Measurements from ENCODE around the gene UMODL1. TPM values are rescaled to one million over a fixed set of nuclear protein-coding genes. Genes with fewer than 3 reads are reported as not detected.
"Not testable (repeated sequence)": the region's sequence is repeated elsewhere in the genome, so short reads cannot be mapped to it uniquely, and the experiment has no call there.

The UMODL1 gene
- total RNA-seq, 5 donors from 2014 or later (not counting 1 experiment from before 2014, with no cell fraction given), result 0.16 to 0.99 (median 0.82) TPM

DNA sequence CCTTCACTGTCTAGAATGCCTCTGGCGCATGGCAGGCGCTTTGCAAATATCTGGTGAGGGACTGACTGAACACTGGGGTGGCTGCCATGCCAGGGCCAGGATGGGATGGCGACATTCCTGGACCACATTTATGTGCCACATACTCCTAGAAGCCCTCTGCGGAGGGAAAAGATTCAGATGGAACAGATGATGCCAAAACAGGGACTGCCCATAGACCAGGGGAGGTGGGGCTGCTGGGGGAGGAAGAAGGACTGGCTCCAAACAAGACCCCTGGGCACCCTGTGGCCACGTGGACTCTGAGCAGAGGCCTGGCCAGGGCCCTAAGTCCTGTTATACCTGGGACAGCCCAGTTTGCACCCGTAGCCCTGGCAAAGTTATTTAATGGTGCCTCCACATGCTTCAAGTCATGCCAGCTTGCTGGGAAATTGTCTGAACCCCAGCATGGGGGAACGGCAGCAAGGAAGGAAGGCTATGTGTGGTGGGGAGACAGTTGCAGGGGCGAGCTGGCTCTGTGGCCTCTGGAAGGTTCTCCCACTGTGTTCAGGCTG, 44.1 kb downstream of the UMODL1 start:
- peaks cover 8 to 14% of the 10 kb centered on the region in 2 experiments for H3K4me1 ChIP-seq (ENCODE audit: control insufficient read depth in 1 of 2, extremely low read depth in 1 of 2, insufficient read depth in 2 of 2, low read length in 2 of 2)
- ChIA-PET CTCF (interaction anchor here (0.6 to 1.1 kb wide), 6 partner anchors 10 to 336 kb away, joined by 3 to 6 read pairs (median 4); no protein-coding TSS in a partner anchor), POLR2A (interaction anchor here (0.6 to 0.7 kb wide), 2 partner anchors 84 to 752 kb away, joined by 4 to 8 read pairs; no protein-coding TSS in a partner anchor)
- H3K36me3 ChIP-seq (ENCODE audit: control insufficient read depth in 2 of 2, extremely low read depth in 1 of 2, insufficient read depth in 1 of 2, low read length in 1 of 2), result no peaks in the 10 kb centered on the region
- Mint-ChIP-seq H3K27ac (peak overlapping the region in 1 of 2 donors; percentile 34), H3K36me3 (no peaks in the 10 kb centered on the region), H3K4me3 (no peak overlapping the region), H3K4me1 (peaks cover 17 to 33% (median 19%) of the 10 kb centered on the region in 3 donors), H3K9me3 (no peaks in the 10 kb centered on the region), H3K27me3 (peaks cover 24 to 50% of the 10 kb centered on the region in 2 donors)
- H3K9me3 ChIP-seq, result no peaks in the 10 kb centered on the region
- ATAC-seq (replicated peaks in 1 of 4) (no peak), DNase-seq (no peak)
- peaks cover 0 to 60% of the 10 kb centered on the region in 2 experiments for H3K27me3 ChIP-seq (replicated peaks in 1 of 2; ENCODE audit: control insufficient read depth in 2 of 2, extremely low read depth in 1 of 2, insufficient read depth in 2 of 2, low read length in 1 of 2)
- 73% methylated on average over 5 of the region's 8 CpGs for WGBS (ENCODE audit: insufficient coverage)
- no peak overlapping the region for H3K27ac ChIP-seq (ENCODE audit: low read length)
- no peak overlapping the region for H3K4me3 ChIP-seq (ENCODE audit: control insufficient read depth in 1 of 2, extremely low read depth in 1 of 2, low read length in 1 of 2)

DNA sequence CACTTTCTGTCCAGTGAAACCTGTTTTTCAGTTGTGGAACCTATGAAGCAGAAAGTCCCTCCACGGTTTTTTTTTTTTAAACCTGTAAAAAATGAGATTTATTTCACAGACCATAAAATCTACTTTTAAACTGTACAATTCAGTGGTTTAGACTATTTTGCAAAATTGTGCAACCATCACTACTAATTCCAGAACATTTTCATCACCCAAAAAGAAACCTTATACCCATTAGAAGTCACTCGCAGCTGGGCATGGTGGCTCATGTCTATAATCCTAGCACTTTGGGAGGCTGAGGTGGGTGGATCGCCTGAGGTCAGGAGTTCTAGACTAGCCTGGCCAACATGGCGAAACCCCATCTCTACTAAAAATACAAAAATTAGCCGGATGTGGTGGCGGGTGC, 45.4 kb downstream of the UMODL1 start:
- H3K27ac Mint-ChIP-seq; ATAC-seq (replicated peaks in 1 of 4); H3K36me3 Mint-ChIP-seq; H3K4me3 ChIP-seq (ENCODE audit: control insufficient read depth in 1 of 2, extremely low read depth in 1 of 2, low read length in 1 of 2); POLR2A ChIA-PET; H3K4me3 Mint-ChIP-seq; H3K9me3 Mint-ChIP-seq; H3K36me3 ChIP-seq (ENCODE audit: control insufficient read depth in 2 of 2, extremely low read depth in 1 of 2, insufficient read depth in 1 of 2, low read length in 1 of 2); DNase-seq; H3K27ac ChIP-seq (ENCODE audit: low read length); H3K9me3 ChIP-seq: not testable (repeated sequence)
- peaks cover 12 to 14% of the 10 kb centered on the region in 2 experiments for H3K4me1 ChIP-seq (ENCODE audit: control insufficient read depth in 1 of 2, extremely low read depth in 1 of 2, insufficient read depth in 2 of 2, low read length in 2 of 2)
- Mint-ChIP-seq H3K27me3 (peaks cover 33 to 62% of the 10 kb centered on the region in 2 donors), H3K4me1 (peaks cover 17 to 33% (median 25%) of the 10 kb centered on the region in 3 donors)
- peaks cover 0 to 69% of the 10 kb centered on the region in 2 experiments for H3K27me3 ChIP-seq (replicated peaks in 1 of 2; ENCODE audit: control insufficient read depth in 2 of 2, extremely low read depth in 1 of 2, insufficient read depth in 2 of 2, low read length in 1 of 2)
- 83% methylated on average over 1 of the region's 6 CpGs for WGBS (ENCODE audit: insufficient coverage)
- CTCF ChIA-PET, result interaction anchor here (0.6 to 3.0 kb wide), 12 partner anchors 8 to 833 kb away, joined by 3 to 37 read pairs (median 4); no protein-coding TSS in a partner anchor

DNA sequence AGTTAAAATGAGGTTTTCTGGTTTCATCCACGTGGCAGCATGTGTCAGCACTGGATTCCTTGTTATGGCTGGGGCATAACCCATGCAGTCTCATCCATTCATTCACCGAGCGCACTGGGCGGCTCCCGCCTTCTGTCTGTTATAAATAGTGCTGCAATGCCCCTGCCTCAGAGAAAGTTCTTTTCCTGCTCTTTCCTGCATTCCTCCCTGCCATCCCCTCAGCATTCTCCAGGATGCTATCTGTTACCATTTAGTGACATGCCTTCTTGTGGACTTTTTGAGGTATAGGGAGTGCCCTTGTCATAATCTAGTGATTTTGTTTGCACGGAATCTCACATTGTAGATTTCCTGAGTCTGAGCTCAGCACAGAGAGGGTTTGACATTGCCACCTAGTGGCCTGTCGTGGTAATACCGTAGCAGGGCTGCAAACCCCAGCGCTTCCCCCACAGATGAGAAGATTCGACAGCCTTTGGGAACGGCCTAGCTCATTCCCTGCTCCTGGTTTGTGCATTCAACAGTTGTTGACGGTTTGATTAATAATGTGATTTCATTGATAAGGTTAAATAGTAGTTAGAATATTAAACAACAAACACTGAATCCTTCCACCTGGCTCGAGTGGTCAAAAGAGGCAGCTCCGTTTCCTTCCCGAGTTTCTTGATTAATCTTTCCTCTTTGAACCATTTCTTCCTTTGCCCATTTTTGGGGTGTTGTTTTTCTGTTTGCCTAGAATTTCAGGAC, 46.3 kb downstream of the UMODL1 start:
- Mint-ChIP-seq H3K27me3 (peaks cover 38 to 68% of the 10 kb centered on the region in 2 donors), H3K36me3 (no peaks in the 10 kb centered on the region), H3K4me3 (peak overlapping the region in 1 of 3 donors; percentile 58), H3K27ac (peak overlapping the region in 1 of 2 donors; percentile 10), H3K4me1 (peaks cover 17 to 30% (median 25%) of the 10 kb centered on the region in 3 donors), H3K9me3 (no peaks in the 10 kb centered on the region)
- peak; percentile 86 to 91 (median 88) for ATAC-seq (replicated peaks in 1 of 4)
- peaks cover 12 to 14% of the 10 kb centered on the region in 2 experiments for H3K4me1 ChIP-seq (ENCODE audit: control insufficient read depth in 1 of 2, extremely low read depth in 1 of 2, insufficient read depth in 2 of 2, low read length in 2 of 2)
- peak overlapping the region in 1 of 2 donors; percentile 44 for H3K4me3 ChIP-seq (ENCODE audit: control insufficient read depth in 1 of 2, extremely low read depth in 1 of 2, low read length in 1 of 2)
- H3K9me3 ChIP-seq, result no peaks in the 10 kb centered on the region
- H3K27me3 ChIP-seq (replicated peaks in 1 of 2; ENCODE audit: control insufficient read depth in 2 of 2, extremely low read depth in 1 of 2, insufficient read depth in 2 of 2, low read length in 1 of 2), result peaks cover 0 to 71% of the 10 kb centered on the region in 2 experiments
- CTCF ChIA-PET, result interaction anchor here (0.6 to 3.0 kb wide), 11 partner anchors 9 to 834 kb away, joined by 3 to 37 read pairs (median 4); partner anchors contain the start of gene ZBTB21 (in 1 of the 2)
- no peaks in the 10 kb centered on the region for H3K36me3 ChIP-seq (ENCODE audit: control insufficient read depth in 2 of 2, extremely low read depth in 1 of 2, insufficient read depth in 1 of 2, low read length in 1 of 2)
- 17% methylated on average over 6 of the region's 15 CpGs for WGBS (ENCODE audit: insufficient coverage)
- peak; percentile 29 to 86 (median 65) for DNase-seq
- H3K27ac ChIP-seq (ENCODE audit: low read length), result no peak overlapping the region
- POLR2A ChIA-PET, result interaction anchor here in 1 of 2 donors (0.5 kb wide), 1 partner anchor 260 kb away, joined by 3 read pairs; no protein-coding TSS in a partner anchor

DNA sequence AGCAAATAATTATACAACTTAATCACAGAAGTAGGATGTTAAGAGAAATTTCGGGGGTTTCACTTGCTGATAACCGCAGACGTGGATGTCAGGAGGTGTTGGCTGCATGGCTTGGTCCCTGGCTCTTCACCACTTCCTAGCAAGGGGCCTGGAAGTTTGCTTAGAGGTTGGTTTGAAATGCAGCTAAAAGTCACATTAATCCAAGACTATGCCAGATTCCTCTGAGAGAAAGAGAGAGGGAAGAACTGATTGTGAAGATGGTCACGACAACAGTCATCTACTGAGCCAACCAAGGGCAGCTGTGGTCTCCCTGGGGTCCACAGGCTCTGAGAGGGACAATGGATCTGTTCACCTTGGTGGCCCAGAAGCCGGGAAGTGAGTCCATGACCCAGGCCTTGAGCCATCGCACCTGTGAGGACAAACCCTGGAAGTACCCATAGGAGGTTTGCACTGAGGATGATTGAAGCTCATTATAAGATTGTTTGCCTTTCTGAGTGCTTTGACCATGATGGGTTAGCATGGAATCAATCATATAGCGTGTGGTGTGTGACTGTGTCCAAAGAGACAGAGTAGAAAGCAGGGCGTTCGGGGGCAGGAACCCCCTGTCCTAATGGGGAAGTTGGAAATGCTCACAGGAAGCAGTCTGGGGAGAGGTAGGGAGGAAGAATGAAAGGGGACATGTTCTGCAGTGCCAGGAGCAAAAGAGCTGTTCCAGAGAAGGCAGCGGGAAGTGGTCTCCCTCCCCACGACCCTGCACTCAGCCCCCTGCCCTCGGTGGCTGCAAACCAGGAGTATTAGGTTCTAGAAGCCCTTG, 47.1 kb downstream of the UMODL1 start:
- Histone ChIP-seq H3K4me3 (ENCODE audit: control insufficient read depth in 1 of 2, extremely low read depth in 1 of 2, low read length in 1 of 2) (no peak overlapping the region), H3K4me1 (ENCODE audit: control insufficient read depth in 1 of 2, extremely low read depth in 1 of 2, insufficient read depth in 2 of 2, low read length in 2 of 2) (peaks cover 12 to 14% of the 10 kb centered on the region in 2 experiments), H3K27ac (ENCODE audit: low read length) (no peak overlapping the region), H3K36me3 (ENCODE audit: control insufficient read depth in 2 of 2, extremely low read depth in 1 of 2, insufficient read depth in 1 of 2, low read length in 1 of 2) (no peaks in the 10 kb centered on the region), H3K9me3 (no peaks in the 10 kb centered on the region), H3K27me3 (replicated peaks in 1 of 2; ENCODE audit: control insufficient read depth in 2 of 2, extremely low read depth in 1 of 2, insufficient read depth in 2 of 2, low read length in 1 of 2) (peaks cover 0 to 79% of the 10 kb centered on the region in 2 experiments)
- ATAC-seq (replicated peaks in 1 of 4) (no peak), DNase-seq (no peak)
- H3K4me1 Mint-ChIP-seq, result peaks cover 17 to 29% (median 25%) of the 10 kb centered on the region in 3 donors
- POLR2A ChIA-PET, result interaction anchor here in 1 of 2 donors (0.5 kb wide), 1 partner anchor 261 kb away, joined by 3 read pairs; no protein-coding TSS in a partner anchor
- H3K4me3 Mint-ChIP-seq, result peak overlapping the region in 1 of 3 donors; percentile 15
- WGBS (ENCODE audit: insufficient coverage), result 55% methylated on average over 7 of the region's 12 CpGs
- CTCF ChIA-PET, result interaction anchor here (0.6 to 3.0 kb wide), 10 partner anchors 9 to 835 kb away, joined by 3 to 37 read pairs (median 4); partner anchors contain the start of gene ZBTB21 (in 1 of the 2)
- peaks cover 39 to 76% of the 10 kb centered on the region in 2 donors for H3K27me3 Mint-ChIP-seq
- H3K27ac Mint-ChIP-seq, result peak overlapping the region in 1 of 2 donors; percentile 10
- H3K36me3 Mint-ChIP-seq, result no peaks in the 10 kb centered on the region
- no peaks in the 10 kb centered on the region for H3K9me3 Mint-ChIP-seq

DNA sequence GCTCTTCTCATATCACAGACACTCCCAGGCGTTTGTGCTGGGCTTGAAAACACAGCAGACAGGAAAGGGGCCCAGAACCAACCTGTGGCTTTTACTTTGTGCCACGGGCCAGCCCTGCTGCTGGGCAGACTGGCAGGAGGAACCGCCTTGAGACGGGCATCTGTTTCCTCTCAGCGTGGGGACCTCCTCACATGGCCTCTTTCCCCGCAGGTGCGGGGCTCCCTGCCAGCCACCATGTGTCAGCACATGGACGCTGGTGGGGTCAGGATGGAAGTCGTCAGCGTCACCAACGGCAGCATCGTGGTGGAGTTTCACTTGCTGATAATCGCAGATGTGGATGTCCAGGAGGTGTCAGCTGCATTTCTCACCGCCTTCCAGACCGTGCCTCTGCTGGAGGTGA, 47.8 kb downstream of the UMODL1 start:
- Histone ChIP-seq H3K9me3 (no peaks in the 10 kb centered on the region), H3K27me3 (replicated peaks in 1 of 2; ENCODE audit: control insufficient read depth in 2 of 2, extremely low read depth in 1 of 2, insufficient read depth in 2 of 2, low read length in 1 of 2) (peaks cover 0 to 81% of the 10 kb centered on the region in 2 experiments), H3K27ac (ENCODE audit: low read length) (no peak overlapping the region), H3K36me3 (ENCODE audit: control insufficient read depth in 2 of 2, extremely low read depth in 1 of 2, insufficient read depth in 1 of 2, low read length in 1 of 2) (no peaks in the 10 kb centered on the region), H3K4me1 (ENCODE audit: control insufficient read depth in 1 of 2, extremely low read depth in 1 of 2, insufficient read depth in 2 of 2, low read length in 2 of 2) (peaks cover 14 to 16% of the 10 kb centered on the region in 2 experiments), H3K4me3 (ENCODE audit: control insufficient read depth in 1 of 2, extremely low read depth in 1 of 2, low read length in 1 of 2) (no peak overlapping the region)
- Mint-ChIP-seq H3K36me3 (no peaks in the 10 kb centered on the region), H3K4me1 (peaks cover 17 to 35% (median 28%) of the 10 kb centered on the region in 3 donors), H3K4me3 (peak overlapping the region in 1 of 3 donors; percentile 10), H3K27me3 (peaks cover 44 to 74% of the 10 kb centered on the region in 2 donors), H3K9me3 (no peaks in the 10 kb centered on the region), H3K27ac (no peak overlapping the region)
- DNase-seq, result peak in 5 of 35 experiments; percentile 7 to 20 (median 10)
- ChIA-PET CTCF (interaction anchor here in 1 of 2 donors (1.8 to 3.0 kb wide), 2 partner anchors 191 to 836 kb away, joined by 3 to 14 read pairs; no protein-coding TSS in a partner anchor), POLR2A (no interaction called here)
- 3% methylated on average over 13 of the region's 15 CpGs for WGBS (ENCODE audit: insufficient coverage)
- ATAC-seq (replicated peaks in 1 of 4), result peak in 1 of 4 experiments; percentile 13

Measured in T-cell (primary cell).